Prostate gland (tissue), 2 donors: ENCODE measurements around the gene FBXO17. TPM values are rescaled to one million over a fixed set of nuclear protein-coding genes. Genes with fewer than 3 reads are reported as not detected.

Experiments used
- DNase-seq: peaks from one replicate; pipeline ENCODE4 v3.0.0-alpha.2; 2019; ENCODE audit warnings: low spot score
- H3K27ac ChIP-seq, 2 donors: fragments of 200-600 bp; sonication (generic); 2 replicates each; pipeline ENCODE4 v1.5.1; 2017 to 2019
- H3K27me3 ChIP-seq: fragments of 200-600 bp; sonication (generic); replicated peaks from 2 replicates; pipeline ENCODE4 v1.5.1; 2019; ENCODE audit not compliant: insufficient read depth
- H3K36me3 ChIP-seq, 2 donors: fragments of 200-600 bp; sonication (generic); 1 replicate in 1 of 2; 2 replicates in 1 of 2; pipeline versions ENCODE4 v1.5.1 to v1.8.1; 2017 to 2019
- H3K4me1 ChIP-seq: fragments of 200-600 bp; sonication (generic); replicated peaks from 2 replicates; pipeline ENCODE4 v1.5.1; 2019
- H3K4me3 ChIP-seq, 2 donors: fragments of 200-600 bp; sonication (generic); 2 replicates each; pipeline ENCODE4 v1.5.1; 2017 to 2019
- H3K9me3 ChIP-seq: fragments of 200-600 bp; sonication (generic); 2 replicates; pipeline ENCODE4 v1.5.1; 2017
- POLR2A ChIP-seq: fragments of 450-650 bp; IDR thresholded peaks from one replicate; pipeline ENCODE4 v1.6.1; 2016; ENCODE audit warnings: antibody characterized with exemption, mild to moderate bottlenecking
- POLR2AphosphoS5 ChIP-seq: sonication (generic); formaldehyde crosslinking; IDR thresholded peaks from one replicate; pipeline ENCODE4 v1.6.1; 2017; ENCODE audit warnings: antibody characterized with exemption
- WGBS: methylation state at CpG from one replicate; pipeline ENCODE4 v1.1.5; 2018; 5-methylcytosine and 5-hydroxymethylcytosine counted together
- intact Hi-C: fragments of 100-400 bp; cut with DNase I; formaldehyde crosslinking; loops from one replicate; pipeline ENCODE4 v1.14.2; 2022
- total RNA-seq, 2 donors: library from RNA; depleted of rRNA; stranded (reverse); fragments of >200 nt; gene quantifications; one replicate each; pipeline ENCODE4 v1.1.0, GENCODE V29; 2016
- TF ChIP-seq, protein P1 (sequence below), 4 experiments: fragments of 200-600 bp in 2 of 4; fragments of 450-650 bp in 2 of 4; sonication (generic) in 2 of 4; IDR thresholded peaks; 1 replicate in 3 of 4; 2 replicates in 1 of 4; pipeline ENCODE4 v1.5.1; 2016 to 2019; ENCODE audit warnings: antibody characterized with exemption in 4 of 4, mild to moderate bottlenecking in 2 of 4, moderate library complexity in 2 of 4

Gene FBXO17
- total RNA-seq, 2 donors from 2014 or later, result 25.9 to 40.5 TPM

DNA sequence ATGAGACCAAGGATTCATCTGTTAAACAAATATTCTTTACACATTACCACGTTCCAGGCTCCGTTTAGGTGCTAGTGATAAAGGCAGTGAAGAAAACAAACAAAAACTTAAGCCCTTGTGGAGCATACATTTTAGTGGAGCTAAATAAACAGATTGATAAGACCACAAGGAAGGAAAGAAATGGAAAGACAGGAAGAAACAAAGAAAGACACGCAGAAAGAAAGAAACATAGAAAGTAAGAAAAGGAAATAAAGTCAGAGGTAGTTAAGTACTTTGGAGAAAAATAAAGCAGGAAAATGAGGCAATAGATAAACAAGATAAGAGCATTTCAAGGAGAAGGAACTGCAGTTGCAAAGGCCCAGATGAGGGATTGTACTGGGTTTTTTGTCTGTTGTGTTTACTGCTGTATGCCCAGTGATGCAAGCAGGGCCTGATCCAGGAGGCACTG lies 74.8 kb downstream of the FBXO17 start:
- H3K36me3 ChIP-seq, result peaks cover 0 to 8% of the 10 kb centered on the region in 2 donors
- H3K27me3 ChIP-seq, result no peaks in the 10 kb centered on the region
- TF ChIP-seq POLR2A (no peak), POLR2AphosphoS5 (no peak)
- TF ChIP-seq, protein P1, sequence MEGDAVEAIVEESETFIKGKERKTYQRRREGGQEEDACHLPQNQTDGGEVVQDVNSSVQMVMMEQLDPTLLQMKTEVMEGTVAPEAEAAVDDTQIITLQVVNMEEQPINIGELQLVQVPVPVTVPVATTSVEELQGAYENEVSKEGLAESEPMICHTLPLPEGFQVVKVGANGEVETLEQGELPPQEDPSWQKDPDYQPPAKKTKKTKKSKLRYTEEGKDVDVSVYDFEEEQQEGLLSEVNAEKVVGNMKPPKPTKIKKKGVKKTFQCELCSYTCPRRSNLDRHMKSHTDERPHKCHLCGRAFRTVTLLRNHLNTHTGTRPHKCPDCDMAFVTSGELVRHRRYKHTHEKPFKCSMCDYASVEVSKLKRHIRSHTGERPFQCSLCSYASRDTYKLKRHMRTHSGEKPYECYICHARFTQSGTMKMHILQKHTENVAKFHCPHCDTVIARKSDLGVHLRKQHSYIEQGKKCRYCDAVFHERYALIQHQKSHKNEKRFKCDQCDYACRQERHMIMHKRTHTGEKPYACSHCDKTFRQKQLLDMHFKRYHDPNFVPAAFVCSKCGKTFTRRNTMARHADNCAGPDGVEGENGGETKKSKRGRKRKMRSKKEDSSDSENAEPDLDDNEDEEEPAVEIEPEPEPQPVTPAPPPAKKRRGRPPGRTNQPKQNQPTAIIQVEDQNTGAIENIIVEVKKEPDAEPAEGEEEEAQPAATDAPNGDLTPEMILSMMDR (IDR thresholded peaks at IDR 0.05), result no peak
- H3K9me3 ChIP-seq, result no peaks in the 10 kb centered on the region
- intact Hi-C loops, result no loop called here
- peaks cover 4% of the 10 kb centered on the region for H3K4me1 ChIP-seq
- DNase-seq, result no peak
- H3K27ac ChIP-seq, result peak overlapping the region in 1 of 2 donors; percentile 82
- peak overlapping the region in 1 of 2 donors; percentile 76 for H3K4me3 ChIP-seq
- WGBS, result 35% methylated on average over 3 of the region's 3 CpGs

DNA sequence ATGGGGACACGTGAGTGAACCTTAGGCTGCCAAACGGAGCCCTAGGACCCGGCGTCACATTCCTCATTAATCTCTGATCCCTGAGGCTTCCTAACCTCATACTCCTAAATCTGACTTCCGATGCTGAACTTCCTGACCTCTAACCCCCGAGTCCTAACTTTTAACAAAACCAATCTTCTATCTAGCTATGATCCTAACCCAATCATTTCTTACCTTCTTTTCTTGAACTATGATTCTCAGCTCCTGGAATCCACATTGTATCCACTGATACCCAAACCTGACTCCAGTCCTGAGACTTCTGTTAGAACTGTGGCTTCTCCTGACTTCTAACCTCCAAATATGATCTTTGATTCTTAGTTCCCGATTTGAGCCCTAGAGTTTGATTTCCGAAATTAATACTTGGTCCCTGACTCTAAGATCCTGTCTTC lies 75.3 kb downstream of the FBXO17 start:
- H3K27ac ChIP-seq, result peak overlapping the region; percentile 82 to 87
- TF ChIP-seq POLR2A (no peak), POLR2AphosphoS5 (no peak)
- TF ChIP-seq, protein P1 (IDR thresholded peaks at IDR 0.05), result no peak
- intact Hi-C loops, result no loop called here
- no peaks in the 10 kb centered on the region for H3K27me3 ChIP-seq
- peaks cover 4% of the 10 kb centered on the region for H3K4me1 ChIP-seq
- H3K4me3 ChIP-seq, result peak overlapping the region; percentile 76 to 85
- WGBS, result under 1% methylated on average over 8 of the region's 8 CpGs
- DNase-seq, result no peak
- no peaks in the 10 kb centered on the region for H3K9me3 ChIP-seq
- peaks cover 0 to 6% of the 10 kb centered on the region in 2 donors for H3K36me3 ChIP-seq

DNA sequence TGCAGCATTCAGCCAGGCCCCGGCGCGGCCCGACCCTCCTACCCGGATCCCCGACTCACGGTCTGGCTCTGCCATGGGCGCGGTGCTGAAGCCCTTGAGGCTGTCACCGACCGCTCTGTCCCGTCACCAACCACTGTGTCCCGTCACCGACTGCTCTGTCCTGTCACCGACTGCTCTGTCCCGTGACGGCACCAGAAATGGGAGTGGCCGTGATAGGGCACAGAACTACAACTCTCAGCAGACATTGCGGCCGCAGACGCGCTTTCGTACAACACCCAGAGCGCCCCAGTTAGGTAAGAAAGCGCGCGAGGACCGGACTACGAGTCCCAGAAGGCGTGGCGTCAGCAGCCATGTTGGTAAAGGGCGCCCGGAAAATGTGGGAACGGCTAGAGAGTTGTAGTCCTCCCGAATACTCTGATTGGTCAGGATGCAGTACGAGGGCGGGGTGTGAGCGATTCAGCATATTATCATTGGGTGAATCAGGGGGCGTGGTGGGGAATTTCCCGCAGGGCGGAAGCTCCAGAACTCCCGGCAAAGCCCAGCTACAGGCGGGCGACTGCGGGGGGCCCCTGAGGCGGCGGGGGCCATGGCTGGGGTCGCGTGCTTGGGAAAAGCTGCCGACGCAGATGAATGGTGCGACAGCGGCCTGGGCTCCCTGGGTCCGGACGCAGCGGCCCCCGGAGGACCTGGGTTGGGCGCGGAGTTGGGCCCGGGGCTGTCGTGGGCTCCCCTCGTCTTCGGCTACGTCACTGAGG lies 75.9 kb downstream of the FBXO17 start, which contains the start of the genes NFKBIB and SIRT2:
Gene NFKBIB, plus strand, starts transcription at position 523 of the 755 bp plus-strand sequence. Its CDS starts 64 bp downstream, at position 587.
Gene SIRT2, minus strand, starts transcription at position 172 of the 755 bp plus-strand sequence. Its CDS starts 97 bp downstream, at position 75.
- peaks cover 4% of the 10 kb centered on the region for H3K4me1 ChIP-seq
- under 1% methylated on average over 53 of the region's 64 CpGs for WGBS
- H3K9me3 ChIP-seq, result no peaks in the 10 kb centered on the region
- DNase-seq, result peak; percentile 100
- TF ChIP-seq, protein P1 (IDR thresholded peaks at IDR 0.05), result no peak
- TF ChIP-seq POLR2A (peak; percentile 84), POLR2AphosphoS5 (peak; percentile 99)
- H3K36me3 ChIP-seq, result no peaks in the 10 kb centered on the region
- peak within 1 kb of the TSS; percentile 84 to 87 for H3K27ac ChIP-seq
- intact Hi-C loops, result loop anchor here (5.0 kb wide), 1 partner anchor 47 kb away; no protein-coding TSS in a partner anchor
- no peaks in the 10 kb centered on the region for H3K27me3 ChIP-seq
- peak within 1 kb of the TSS; percentile 76 to 85 for H3K4me3 ChIP-seq

DNA sequence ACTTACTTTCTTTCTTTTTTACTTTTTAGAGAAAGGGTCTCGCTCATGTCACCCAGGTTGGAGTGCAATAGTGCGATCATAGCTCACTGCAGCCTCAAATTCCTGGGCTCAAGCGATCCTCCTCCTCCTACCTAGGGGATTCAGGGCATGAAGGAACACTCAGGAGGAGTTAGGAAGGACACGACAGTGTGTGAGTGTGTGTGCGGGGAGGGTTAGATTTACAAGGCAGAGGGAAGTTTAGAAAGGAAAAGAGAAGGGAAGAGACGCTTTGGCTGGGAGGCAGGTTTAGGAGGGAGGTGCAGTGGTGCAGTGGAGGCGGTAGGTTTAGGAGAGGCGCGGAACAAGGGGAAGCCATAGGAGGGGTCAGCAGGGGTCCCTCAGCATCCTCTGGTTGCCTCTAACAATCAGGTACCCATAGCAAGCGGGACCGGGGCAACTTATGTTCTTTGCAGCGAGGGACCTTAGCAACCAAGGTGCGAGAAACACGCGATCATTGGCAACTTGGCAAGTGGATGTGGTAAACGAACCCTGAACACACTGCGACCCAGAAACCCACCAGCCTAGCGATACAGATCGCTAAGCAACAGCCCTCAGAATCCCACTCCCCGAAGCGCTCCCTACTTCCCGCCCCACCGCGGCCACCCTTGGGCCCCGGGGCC lies 76.6 kb downstream of the FBXO17 start:
- DNase-seq, result peak; percentile 13
- H3K4me3 ChIP-seq, result peak overlapping the region; percentile 76 to 84
- 3% methylated on average over 25 of the region's 25 CpGs for WGBS
- peaks cover 4% of the 10 kb centered on the region for H3K4me1 ChIP-seq
- H3K9me3 ChIP-seq, result no peaks in the 10 kb centered on the region
- H3K27ac ChIP-seq, result peak overlapping the region; percentile 84 to 87
- H3K36me3 ChIP-seq, result no peaks in the 10 kb centered on the region
- no peaks in the 10 kb centered on the region for H3K27me3 ChIP-seq
- intact Hi-C loops, result loop anchor here (5.0 kb wide), 1 partner anchor 47 kb away; no protein-coding TSS in a partner anchor
- TF ChIP-seq POLR2A (no peak), POLR2AphosphoS5 (no peak)
- TF ChIP-seq, protein P1 (IDR thresholded peaks at IDR 0.05), result no peak
